Activated CD8-positive, alpha-beta T cell treated with anti-CD3 and anti-CD28 coated beads, Interleukin-2, amount 10 ng/mL, durations not matched to agents 7 days and 5 days (primary cell): ENCODE measurements around the gene SEC31A. TPM values are rescaled to one million over a fixed set of nuclear protein-coding genes. Genes with fewer than 3 reads are reported as not detected.

ENCODE experiments used
- ATAC-seq: fragments of 150-1000 bp; cut with Tn5 transposase; one replicate; pipeline ENCODE4 v1.10.0; 2021; ENCODE audit warnings: moderate library complexity
- CTCF ChIA-PET: fragments of 350-600 bp; sonication (Branson Sonifier 250); formaldehyde crosslinking; loops from one replicate; lab custom pipeline; 2021; ENCODE audit warnings: antibody characterized with exemption; lab: Charles Lee
- POLR2A ChIA-PET: fragments of 350-600 bp; sonication (Branson Sonifier 250); formaldehyde crosslinking; loops from one replicate; lab custom pipeline; 2021; ENCODE audit warnings: antibody characterized with exemption; lab: Charles Lee
- DNase-seq: peaks from one replicate; pipeline ENCODE4 v3.0.0-alpha.2; 2020
- H3K27ac Mint-ChIP-seq: one replicate; pipeline ENCODE4 v1.8.0; 2021; ENCODE audit warnings: mild to moderate bottlenecking, mixed read lengths
- H3K27me3 Mint-ChIP-seq: one replicate; pipeline ENCODE4 v1.8.0; 2021; ENCODE audit warnings: low read depth, mixed read lengths
- H3K36me3 Mint-ChIP-seq: one replicate; pipeline ENCODE4 v1.8.0; 2021; ENCODE audit warnings: low read depth, mixed read lengths
- H3K4me1 Mint-ChIP-seq: one replicate; pipeline ENCODE4 v1.8.0; 2021; ENCODE audit warnings: low read depth, mixed read lengths
- H3K4me3 Mint-ChIP-seq: one replicate; pipeline ENCODE4 v1.8.0; 2021; ENCODE audit warnings: mild to moderate bottlenecking, mixed read lengths
- H3K9me3 Mint-ChIP-seq: one replicate; pipeline ENCODE4 v1.8.0; 2022; ENCODE audit warnings: mixed read lengths; ENCODE audit not compliant: insufficient read depth
- total RNA-seq, 2 experiments: library from RNA; stranded (reverse); gene quantifications; one replicate each; pipeline ENCODE4 v1.2.3, GENCODE V29; 2021

The SEC31A gene
- total RNA-seq, 2 experiments from 2014 or later, result 111 to 113 TPM

DNA sequence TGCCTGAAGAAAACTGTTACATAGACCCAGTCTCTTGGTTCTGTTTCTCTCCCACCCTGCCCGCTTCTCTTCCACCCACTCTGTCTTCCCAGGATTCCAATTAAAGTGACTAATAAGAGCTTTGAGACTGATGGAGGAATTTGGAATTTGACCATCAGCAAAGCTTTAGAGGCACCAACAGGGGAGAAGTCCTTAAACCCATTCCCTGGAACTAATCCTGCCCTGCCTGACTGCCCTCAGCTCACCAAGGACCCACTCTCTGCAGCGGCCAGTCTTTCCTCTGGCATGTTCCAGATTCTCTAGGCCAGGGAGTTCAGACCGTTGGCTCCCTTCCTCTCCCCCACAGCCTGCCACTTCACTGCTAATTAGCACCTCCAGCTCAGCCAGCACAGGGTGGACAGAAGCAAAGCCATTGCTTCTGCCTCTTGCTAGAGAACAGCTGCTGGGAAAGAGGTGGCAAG is 116.2 kb downstream of the SEC31A start:
- ATAC-seq (no peak), DNase-seq (no peak)
- Mint-ChIP-seq H3K36me3 (peaks cover 2% of the 10 kb centered on the region), H3K4me1 (no peaks in the 10 kb centered on the region), H3K27me3 (peaks cover 2% of the 10 kb centered on the region), H3K4me3 (no peak overlapping the region), H3K27ac (no peak overlapping the region), H3K9me3 (no peaks in the 10 kb centered on the region)
- CTCF ChIA-PET, result no interaction called here
- POLR2A ChIA-PET, result no interaction called here

- ChIA-PET CTCF (no interaction called here), POLR2A (no interaction called here)
- no peak overlapping the region for H3K4me3 Mint-ChIP-seq
- H3K36me3 Mint-ChIP-seq, result peaks cover 2% of the 10 kb centered on the region
- H3K4me1 Mint-ChIP-seq, result no peaks in the 10 kb centered on the region
- no peak for ATAC-seq
- H3K27me3 Mint-ChIP-seq, result peaks cover 6% of the 10 kb centered on the region
- H3K9me3 Mint-ChIP-seq, result no peaks in the 10 kb centered on the region
- no peak overlapping the region for H3K27ac Mint-ChIP-seq
- no peak for DNase-seq
Observed at GRCh38 chr4:82773057-82773456, 117.9 kb downstream of the SEC31A start.

DNA sequence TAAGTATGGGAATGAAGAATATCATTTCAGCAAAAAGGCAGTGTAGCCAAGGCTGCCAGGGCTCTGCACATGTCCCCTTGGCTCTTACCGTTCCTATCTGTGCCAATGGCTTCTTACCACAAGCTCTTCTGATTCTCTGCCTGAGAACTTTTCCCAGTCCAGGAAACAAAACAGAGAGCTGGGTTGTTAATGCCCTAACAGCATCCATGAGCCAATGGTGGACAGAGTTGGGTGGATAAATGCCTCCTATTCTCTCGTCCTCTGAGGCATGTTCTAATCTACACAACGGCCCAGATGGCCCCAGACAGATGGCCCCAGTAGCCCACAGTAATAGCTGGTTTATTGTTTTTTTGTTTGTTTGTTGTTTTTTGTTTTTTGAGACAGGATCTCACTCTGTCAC is 120.3 kb downstream of the SEC31A start:
- peaks cover 6% of the 10 kb centered on the region for H3K27me3 Mint-ChIP-seq
- ATAC-seq, result no peak
- peaks cover 9% of the 10 kb centered on the region for H3K9me3 Mint-ChIP-seq
- no peak overlapping the region for H3K27ac Mint-ChIP-seq
- H3K36me3 Mint-ChIP-seq, result peaks cover 2% of the 10 kb centered on the region
- H3K4me3 Mint-ChIP-seq, result no peak overlapping the region
- no peaks in the 10 kb centered on the region for H3K4me1 Mint-ChIP-seq
- ChIA-PET POLR2A (no interaction called here), CTCF (no interaction called here)
- DNase-seq, result no peak

Other genes starting within 250 kb of the SEC31A start
- gene SCD5, start 92.4 kb downstream of the SEC31A start, total RNA-seq, result 1 to 10 TPM; 2.9 to 3.1 TPM
- 1 to 10 TPM; 3.1 to 3.3 TPM for gene THAP9, start 9.6 kb upstream of the SEC31A start, total RNA-seq
- 10 to 100 TPM; 40.2 to 42.1 TPM for gene LIN54, start 119.7 kb upstream of the SEC31A start, total RNA-seq
- 10 to 100 TPM; 33.7 to 34.6 TPM for gene COPS4, start 144.0 kb upstream of the SEC31A start, total RNA-seq
- gene PLAC8, start 223.6 kb upstream of the SEC31A start, total RNA-seq, result 100 to 1,000 TPM; 193 to 198 TPM